Sciatic nerve (tissue), 2 donors: ENCODE results near the gene GRAP. TPM values are rescaled to one million over a fixed set of nuclear protein-coding genes. Genes with fewer than 3 reads are reported as not detected.

Experiments
- ATAC-seq: fragments of 200-7000 bp; cut with Tn5 transposase; one replicate; pipeline ENCODE4 v1.9.1; 2020; ENCODE audit warnings: mild to moderate bottlenecking, moderate library complexity
- DNase-seq: peaks from one replicate; pipeline ENCODE4 v3.0.0-alpha.2; 2020; ENCODE audit warnings: low spot score
- intact Hi-C: fragments of 100-400 bp; cut with DNase I; formaldehyde crosslinking; loops from one replicate; pipeline ENCODE4 v1.14.2; 2022
- total RNA-seq: library from RNA; stranded (reverse); fragmentation: NEBNext Ultra II Directional; extraction: Animal tissue kit (Norgen Biotek cat#: 25700); gene quantifications from one replicate; pipeline ENCODE4 v1.2.1, GENCODE V29; 2021
- donor health status: DM: no; HTN: no; CAD: no.
- donor health status: DM: no; HTN: no; CAD: no.

The GRAP gene
- total RNA-seq, 1 donor from 2014 or later: 6.2 TPM

- ATAC-seq (no peak), DNase-seq (no peak)
- intact Hi-C loops: no loop called here
These were observed 55.0 kb downstream of the GRAP start for GRCh38 chr17:18991531-18992315.

GRCh38 chr17:18990331-18990730, 56.4 kb downstream of the GRAP start:
- no peak for ATAC-seq
- intact Hi-C loops: no loop called here
- DNase-seq: no peak

- no peak for ATAC-seq
- DNase-seq: no peak
- intact Hi-C loops: no loop called here
These were observed 58.1 kb downstream of the GRAP start for GRCh38 chr17:18988546-18989173.

GRCh38 chr17:18987862-18988545, 58.8 kb downstream of the GRAP start:
- ATAC-seq (no peak), DNase-seq (no peak)
- intact Hi-C loops: no loop called here

GRCh38 chr17:18987230-18987610, 59.5 kb downstream of the GRAP start:
- no peak for ATAC-seq
- no peak for DNase-seq
- intact Hi-C loops: no loop called here

GRCh38 chr17:18986541-18987229, 60.1 kb downstream of the GRAP start:
- no peak for DNase-seq
- intact Hi-C loops: no loop called here
- ATAC-seq: no peak

- ATAC-seq (no peak), DNase-seq (no peak)
- intact Hi-C loops: no loop called here
These were observed 61.3 kb downstream of the GRAP start for GRCh38 chr17:18985475-18985874.

- intact Hi-C loops: no loop called here
- DNase-seq (no peak), ATAC-seq (no peak)
These were observed 62.3 kb downstream of the GRAP start for GRCh38 chr17:18984273-18985114.

GRCh38 chr17:18981642-18982424, 64.9 kb downstream of the GRAP start:
- ATAC-seq: no peak
- intact Hi-C loops: no loop called here
- DNase-seq: no peak

GRCh38 chr17:18981335-18981641, 65.5 kb downstream of the GRAP start:
- no peak for ATAC-seq
- intact Hi-C loops: no loop called here
- DNase-seq: no peak

GRCh38 chr17:18980682-18981334, 65.9 kb downstream of the GRAP start:
- DNase-seq: no peak
- intact Hi-C loops: no loop called here

GRCh38 chr17:18978655-18979054, 68.1 kb downstream of the GRAP start:
- no peak for ATAC-seq
- DNase-seq: no peak
- intact Hi-C loops: no loop called here

More at GRCh38 chr17:18980682-18981334, 65.9 kb downstream of the GRAP start:
- no peak for ATAC-seq

- DNase-seq (no peak), ATAC-seq (peak; percentile 19)
- intact Hi-C loops: no loop called here
These were observed 68.7 kb downstream of the GRAP start for GRCh38 chr17:18978050-18978449.

GRCh38 chr17:18977646-18978045, 69.1 kb downstream of the GRAP start:
- intact Hi-C loops: no loop called here
- DNase-seq (no peak), ATAC-seq (no peak)

GRCh38 chr17:18977021-18977420, 69.7 kb downstream of the GRAP start:
- ATAC-seq: no peak
- intact Hi-C loops: no loop called here

GRCh38 chr17:18976201-18976600, 70.6 kb downstream of the GRAP start:
- DNase-seq (no peak), ATAC-seq (no peak)
- intact Hi-C loops: no loop called here

More at GRCh38 chr17:18977021-18977420, 69.7 kb downstream of the GRAP start:
- DNase-seq: no peak

- DNase-seq: no peak
- ATAC-seq: no peak
- intact Hi-C loops: no loop called here
These were observed 71.2 kb downstream of the GRAP start for GRCh38 chr17:18975597-18975996.
